IMR-90 (cell line): ENCODE measurements around the gene SORCS1. TPM values are rescaled to one million over a fixed set of nuclear protein-coding genes. Genes with fewer than 3 reads are reported as not detected.

Experiments used
- ATAC-seq: fragments of 200-7000 bp; cut with Tn5 transposase; 2 replicates; pipeline ENCODE4 v1.9.1; 2020; ENCODE audit warnings: low read depth, mild to moderate bottlenecking, moderate library complexity
- BruUV-seq: library from RNA; stranded (reverse); fragments of 400-500 nt; replicated peaks from 2 replicates; lab custom pipeline; 2021; lab: Mats Ljungman, UMichigan
- CTCF ChIA-PET: fragments of 300-600 bp; formaldehyde crosslinking; extraction: SDS; loops from one replicate; lab custom pipeline; 2021; ENCODE audit warnings: antibody characterized with exemption; lab: Yijun Ruan, JAX
- POLR2A ChIA-PET: fragments of 300-600 bp; sonication (Branson Sonifier 250); formaldehyde crosslinking; loops from one replicate; lab custom pipeline; 2022; ENCODE audit warnings: antibody characterized with exemption; ENCODE audit not compliant: unreplicated experiment; lab: Charles Lee
- DNase-seq: peaks from one replicate; pipeline ENCODE4 v3.0.0; 2013
- H2AFZ ChIP-seq: replicated peaks from 2 replicates; pipeline ENCODE3; 2013; ENCODE audit warnings: low read length, mild to moderate bottlenecking; ENCODE audit not compliant: poor library complexity
- H2AK5ac ChIP-seq: 2 replicates; pipeline ENCODE4 v1.6.1; 2013; ENCODE audit warnings: low read depth, low read length, inconsistent platforms
- H2AK9ac ChIP-seq: replicated peaks from 2 replicates; pipeline ENCODE3; 2013; ENCODE audit warnings: mild to moderate bottlenecking, low read depth, low read length, moderate library complexity; ENCODE audit not compliant: poor library complexity
- H2BK120ac ChIP-seq: 2 replicates; pipeline ENCODE4 v1.6.1; 2013; ENCODE audit warnings: low read depth, low read length, inconsistent platforms
- H2BK15ac ChIP-seq: 3 replicates; pipeline ENCODE4 v1.6.1; 2013; ENCODE audit warnings: low read depth, low read length, inconsistent platforms
- H2BK20ac ChIP-seq: 2 replicates; pipeline ENCODE4 v1.6.1; 2013; ENCODE audit warnings: low read depth, mild to moderate bottlenecking, inconsistent platforms, low read length, moderate library complexity
- H2BK5ac ChIP-seq: 2 replicates; pipeline ENCODE4 v1.6.1; 2013; ENCODE audit warnings: mild to moderate bottlenecking, low read depth, low read length, inconsistent platforms; ENCODE audit not compliant: poor library complexity, severe bottlenecking
- H3K14ac ChIP-seq: replicated peaks from 2 replicates; pipeline ENCODE4 v1.6.1; 2013; ENCODE audit warnings: low read depth, low read length, inconsistent platforms
- H3K18ac ChIP-seq: 2 replicates; pipeline ENCODE4 v1.6.1; 2013; ENCODE audit warnings: low read depth, low read length, control low read depth
- H3K23ac ChIP-seq: 2 replicates; pipeline ENCODE4 v1.6.1; 2013; ENCODE audit warnings: low read depth, low read length, inconsistent platforms
- H3K27ac ChIP-seq: 2 replicates; pipeline ENCODE4 v1.5.1; 2013; ENCODE audit warnings: mild to moderate bottlenecking, control low read depth, low read length; ENCODE audit not compliant: insufficient read depth
- H3K27me3 ChIP-seq: 2 replicates; pipeline ENCODE4 v1.6.1; 2013; ENCODE audit warnings: low read length; ENCODE audit not compliant: control insufficient read depth, insufficient read depth
- H3K36me3 ChIP-seq: 2 replicates; pipeline ENCODE4 v1.6.1; 2013; ENCODE audit warnings: low read length, mixed read lengths; ENCODE audit not compliant: control insufficient read depth, insufficient read depth
- H3K4ac ChIP-seq: 2 replicates; pipeline ENCODE4 v1.6.1; 2013; ENCODE audit warnings: low read depth, low read length, inconsistent platforms
- H3K4me1 ChIP-seq: 2 replicates; pipeline ENCODE4 v1.6.1; 2013; ENCODE audit warnings: low read length, mixed read lengths; ENCODE audit not compliant: control insufficient read depth, insufficient read depth
- H3K4me2 ChIP-seq: 2 replicates; pipeline ENCODE4 v1.6.1; 2013; ENCODE audit warnings: low read depth, mild to moderate bottlenecking, control low read depth, low read length, moderate library complexity
- H3K4me3 ChIP-seq: 2 replicates; pipeline ENCODE4 v1.5.1; 2013; ENCODE audit warnings: low read depth, mild to moderate bottlenecking, control low read depth, low read length, moderate library complexity; ENCODE audit not compliant: insufficient read depth
- H3K56ac ChIP-seq: 2 replicates; pipeline ENCODE4 v1.6.1; 2013; ENCODE audit warnings: low read length, inconsistent platforms; ENCODE audit not compliant: insufficient read depth; ENCODE audit errors: extremely low read depth
- H3K79me1 ChIP-seq, 2 experiments: 2 replicates each; pipeline ENCODE4 v1.6.1; 2013; ENCODE audit warnings: low read length in 2 of 2, inconsistent platforms in 1 of 2, low read depth in 1 of 2
- H3K9ac ChIP-seq: 2 replicates; pipeline ENCODE4 v1.6.1; 2013; ENCODE audit warnings: low read depth, low read length, control low read depth
- H3K9me1 ChIP-seq: 2 replicates; pipeline ENCODE4 v1.6.1; 2013; ENCODE audit warnings: low read length, inconsistent platforms; ENCODE audit not compliant: insufficient read depth
- H3K9me3 ChIP-seq: 2 replicates; pipeline ENCODE4 v1.6.1; 2013; ENCODE audit warnings: low read length; ENCODE audit not compliant: control insufficient read depth, insufficient read depth
- H4K20me1 ChIP-seq: 2 replicates; pipeline ENCODE4 v1.6.1; 2013; ENCODE audit warnings: low read length, inconsistent platforms; ENCODE audit not compliant: insufficient read depth
- H4K5ac ChIP-seq: 2 replicates; pipeline ENCODE4 v1.6.1; 2013; ENCODE audit warnings: mild to moderate bottlenecking, low read depth, low read length, control low read depth
- H4K8ac ChIP-seq, 2 experiments: 2 replicates each; pipeline ENCODE4 v1.6.1; 2013; ENCODE audit warnings: low read depth in 2 of 2, low read length in 2 of 2, control low read depth in 1 of 2, inconsistent platforms in 1 of 2
- H4K91ac ChIP-seq: 2 replicates; pipeline ENCODE4 v1.6.1; 2013; ENCODE audit warnings: low read depth, low read length, inconsistent platforms; ENCODE audit not compliant: insufficient read depth
- BHLHE40 ChIP-seq: fragments of 150-350 bp; IDR thresholded peaks from 2 replicates; pipeline ENCODE4 v1.6.1; 2016; ENCODE audit warnings: mild to moderate bottlenecking, low read depth, low read length
- CEBPB ChIP-seq: IDR thresholded peaks from 2 replicates; pipeline ENCODE4 v1.6.1; 2012; ENCODE audit warnings: low read depth, low read length, improper control_type of control experiment
- CHD1 ChIP-seq: IDR thresholded peaks from 2 replicates; pipeline ENCODE4 v1.6.1; 2012; ENCODE audit warnings: low read depth, low read length, improper control_type of control experiment
- CTCF ChIP-seq: conservative IDR thresholded peaks from 2 replicates; pipeline ENCODE4 v1.5.1; 2012; ENCODE audit warnings: mild to moderate bottlenecking, low read depth, low read length, improper control_type of control experiment
- FOS ChIP-seq: fragments of 150-350 bp; IDR thresholded peaks from 2 replicates; pipeline ENCODE4 v1.6.1; 2016; ENCODE audit warnings: low read depth, low read length
- MAFK ChIP-seq: IDR thresholded peaks from 2 replicates; pipeline ENCODE4 v1.6.1; 2012; ENCODE audit warnings: low read depth, low read length, improper control_type of control experiment
- MXI1 ChIP-seq: IDR thresholded peaks from 2 replicates; pipeline ENCODE4 v1.6.1; 2012; ENCODE audit warnings: low read depth, mild to moderate bottlenecking, low read length, moderate library complexity, borderline replicate concordance
- NFE2L2 ChIP-seq: fragments of 150-350 bp; IDR thresholded peaks from 2 replicates; pipeline ENCODE4 v1.6.1; 2016; ENCODE audit warnings: low read depth, mild to moderate bottlenecking, low read length
- POLR2A ChIP-seq: IDR thresholded peaks from 2 replicates; pipeline ENCODE4 v1.6.1; 2012; ENCODE audit warnings: mild to moderate bottlenecking, low read depth, low read length
- RFX5 ChIP-seq: IDR thresholded peaks from 2 replicates; pipeline ENCODE4 v1.8.0; 2012; ENCODE audit warnings: low read depth, mild to moderate bottlenecking, low read length, moderate library complexity
- USF2 ChIP-seq: fragments of 150-350 bp; IDR thresholded peaks from 2 replicates; pipeline ENCODE4 v1.6.1; 2017; ENCODE audit warnings: mild to moderate bottlenecking, antibody characterized with exemption, low read length, low read depth
- WGBS, 2 experiments: methylation state at CpG; one replicate each; pipeline versions ENCODE4 v1.1.5 to v1.1.7; 2013; ENCODE audit warnings: missing lambda C conversion rate in 2 of 2; ENCODE audit not compliant: insufficient read length in 1 of 2; ENCODE audit errors: extremely low coverage in 2 of 2; 5-methylcytosine and 5-hydroxymethylcytosine counted together
- dilution Hi-C: fragments of 300-500 bp; cut with HindIII; formaldehyde crosslinking; loops from one replicate; pipeline ENCODE4 v1.14.3; 2018; ENCODE audit warnings: low sequenced_read_pairs; ENCODE audit not compliant: unreplicated experiment
- in situ Hi-C: fragments of 300-500 bp; cut with MboI; formaldehyde crosslinking; loops from 3 replicates; pipeline ENCODE4 v1.14.3; 2019; ENCODE audit warnings: low sequenced_read_pairs, inconsistent platforms, mixed read lengths
- intact Hi-C: fragments of 100-400 bp; cut with micrococcal nuclease; formaldehyde crosslinking; loops from 2 replicates; pipeline ENCODE4 v1.10.0; 2022
- polyA plus RNA-seq, 3 experiments: library from polyadenylated mRNA; depleted of rRNA; stranded (reverse); fragments of >200 nt; gene quantifications; 2 replicates each; pipeline ENCODE4 v1.2.3, GENCODE V29; 2012; ENCODE audit warnings: low replicate concordance in 1 of 3
- total RNA-seq: library from RNA; depleted of rRNA; stranded (reverse); fragments of >200 nt; gene quantifications from 2 replicates; pipeline ENCODE4 v1.2.3, GENCODE V29; 2012

Gene SORCS1
- total and polyA plus RNA-seq, 2 of the 4 experiments (the other 2 are of a cell fraction): under 0.01 TPM; not detected in 1

GRCh38 chr10:107022600-107023354 lies 141.7 kb downstream of the SORCS1 start:
- no peaks in the 10 kb centered on the region for H3K79me1 ChIP-seq
- intact Hi-C loops (no loop called here), dilution Hi-C loops (no loop called here), in situ Hi-C loops (no loop called here)
- CTCF ChIA-PET: no interaction called here
- H3K23ac ChIP-seq: no peak overlapping the region
- BruUV-seq: no TSS peak
- H3K56ac ChIP-seq: no peak overlapping the region
- TF ChIP-seq CEBPB (no peak), MAFK (no peak), CTCF (no peak), BHLHE40 (no peak), FOS (no peak), USF2 (no peak), CHD1 (no peak), POLR2A (no peak), NFE2L2 (no peak), MXI1 (no peak), RFX5 (no peak)
- H3K4me3 ChIP-seq: no peak overlapping the region
- H2BK120ac ChIP-seq: no peak overlapping the region
- no peaks in the 10 kb centered on the region for H3K4me1 ChIP-seq
- H3K9me1 ChIP-seq: no peaks in the 10 kb centered on the region
- no peaks in the 10 kb centered on the region for H4K20me1 ChIP-seq
- no peak overlapping the region for H2BK20ac ChIP-seq
- H2BK5ac ChIP-seq: no peak overlapping the region
- H3K4ac ChIP-seq: no peak overlapping the region
- 83% methylated on average over 1 of the region's 6 CpGs; no CpG with 5 or more reads in 1 of the 2 experiments for WGBS, 2 experiments
- H4K5ac ChIP-seq: no peak overlapping the region
- POLR2A ChIA-PET: no interaction called here
- no peaks in the 10 kb centered on the region for H3K36me3 ChIP-seq
- no peak overlapping the region for H2BK15ac ChIP-seq
- H2AK5ac ChIP-seq: no peak overlapping the region
- ATAC-seq (no peak), DNase-seq (no peak)
- H3K4me2 ChIP-seq: no peak overlapping the region
- no peak overlapping the region for H3K27ac ChIP-seq
- H3K9me3 ChIP-seq: peaks cover 13% of the 10 kb centered on the region
- H3K14ac ChIP-seq: no peak overlapping the region
- no peak overlapping the region for H4K91ac ChIP-seq
- H2AK9ac ChIP-seq: no peak overlapping the region
- no peaks in the 10 kb centered on the region for H3K27me3 ChIP-seq
- H3K9ac ChIP-seq: no peak overlapping the region
- no peak overlapping the region for H3K18ac ChIP-seq
- no peak overlapping the region for H4K8ac ChIP-seq
- H2AFZ ChIP-seq: no peak overlapping the region
